ES-I3 (cell line): ENCODE data around the gene POU6F1.
"Not testable (repeated sequence)": the region's sequence is repeated elsewhere in the genome, so short reads cannot be mapped to it uniquely, and the experiment has no call there.

Experiments
- H3K36me3 ChIP-seq: 2 replicates; pipeline ENCODE4 v1.6.1; 2013; ENCODE audit warnings: mild to moderate bottlenecking, low read length, control low read depth, moderate library complexity; ENCODE audit not compliant: insufficient read depth
- H3K4me1 ChIP-seq: 2 replicates; pipeline ENCODE4 v1.6.1; 2013; ENCODE audit warnings: mild to moderate bottlenecking, control low read depth, low read length; ENCODE audit not compliant: insufficient read depth
- H3K9ac ChIP-seq: 2 replicates; pipeline ENCODE4 v1.6.1; 2013; ENCODE audit warnings: low read depth, mild to moderate bottlenecking, low read length, moderate library complexity
- H3K9me3 ChIP-seq: 2 replicates; pipeline ENCODE4 v1.6.1; 2013; ENCODE audit warnings: mild to moderate bottlenecking, low read length, moderate library complexity; ENCODE audit not compliant: control insufficient read depth, insufficient read depth

Gene POU6F1

DNA sequence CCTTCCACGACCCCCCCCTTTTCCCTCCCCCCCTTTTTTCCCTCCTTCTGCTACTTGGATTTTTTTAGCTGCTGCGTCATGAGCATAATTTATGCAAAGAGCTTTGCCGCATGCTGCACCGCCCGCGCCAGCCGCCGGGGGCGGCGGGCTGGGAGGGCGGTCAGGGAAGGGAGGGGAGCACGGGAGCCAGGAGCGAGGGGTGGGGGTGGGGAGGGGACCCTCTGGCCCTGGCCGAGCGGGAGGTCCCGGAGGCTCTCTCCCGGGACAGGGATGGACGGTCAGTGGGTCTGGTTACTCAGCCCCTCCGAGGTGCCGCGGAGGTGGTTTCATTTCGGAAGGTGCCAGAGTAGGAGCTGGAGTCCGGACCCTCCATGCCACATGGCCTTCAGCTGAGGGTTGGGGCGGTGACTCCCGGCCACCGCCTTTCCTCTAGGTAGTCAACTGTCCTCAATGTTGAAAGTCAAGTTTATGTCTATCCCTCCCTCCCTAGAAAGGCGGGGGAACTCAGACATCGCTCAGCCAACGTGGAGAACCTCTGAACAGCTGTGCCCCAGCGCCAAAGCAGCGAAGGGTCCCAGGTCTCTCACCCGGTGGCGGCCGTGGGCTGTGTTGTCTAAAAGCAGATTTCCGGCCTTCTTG, at the start of gene POU6F1:
POU6F1 (minus strand) TSS at position 95 of the 639 bp plus-strand sequence. CDS start 11,226 bp downstream, outside the sequence.
- H3K36me3 ChIP-seq: no peaks in the 10 kb centered on the region
- H3K9me3 ChIP-seq: no peaks in the 10 kb centered on the region
- peak within 1 kb of the TSS; percentile 74 for H3K9ac ChIP-seq
- H3K4me1 ChIP-seq: peaks cover 7% of the 10 kb centered on the region

DNA sequence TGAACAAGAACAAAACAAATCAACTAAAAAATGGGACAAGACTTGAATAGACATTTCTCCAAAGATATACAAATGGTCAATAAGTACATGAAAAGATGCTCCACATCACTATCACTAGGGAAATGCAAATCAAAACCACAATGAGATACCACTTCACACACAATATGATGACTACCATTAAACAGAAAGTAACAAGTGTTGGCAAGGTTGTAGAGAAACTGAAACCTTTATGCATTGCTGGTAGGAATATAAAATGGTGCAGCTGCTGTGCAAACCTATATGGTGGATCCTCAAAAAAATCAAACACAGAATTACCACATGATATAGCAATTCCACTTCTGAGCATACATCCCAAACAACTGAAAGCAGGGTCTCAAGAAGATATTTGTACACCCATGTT, 47.2 kb upstream of the POU6F1 start:
- no peak overlapping the region for H3K9ac ChIP-seq
- H3K4me1 ChIP-seq: peaks cover 13% of the 10 kb centered on the region
- H3K36me3 ChIP-seq: no peaks in the 10 kb centered on the region
- no peaks in the 10 kb centered on the region for H3K9me3 ChIP-seq

DNA sequence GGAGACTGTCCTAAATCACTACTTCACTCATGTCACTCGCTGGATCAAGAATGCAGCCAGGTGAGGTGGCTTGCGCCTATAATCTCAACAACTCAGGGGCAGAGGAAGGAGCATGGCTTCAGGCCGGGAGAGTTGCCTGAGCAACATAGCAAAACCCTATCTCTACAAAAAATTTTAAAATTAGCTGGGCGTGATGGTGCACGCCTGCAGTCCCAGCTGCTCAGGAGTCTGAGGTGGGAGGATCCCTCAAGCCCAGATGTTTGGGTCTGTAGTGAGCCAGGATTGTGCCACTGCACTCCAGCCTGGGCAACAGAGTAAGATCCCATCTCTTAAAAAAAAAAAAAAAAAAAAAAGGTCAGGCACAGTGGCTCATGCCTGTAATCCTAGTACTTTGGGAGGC, 46.4 kb upstream of the POU6F1 start:
- H3K9ac ChIP-seq: no peak overlapping the region
- H3K4me1 ChIP-seq: peaks cover 13% of the 10 kb centered on the region
- no peaks in the 10 kb centered on the region for H3K36me3 ChIP-seq
- H3K9me3 ChIP-seq: no peaks in the 10 kb centered on the region

GRCh38 chr12:51263341-51263740, 45.5 kb upstream of the POU6F1 start:
- Histone ChIP-seq H3K9me3 (no peaks in the 10 kb centered on the region), H3K4me1 (peaks cover 13% of the 10 kb centered on the region), H3K36me3 (no peaks in the 10 kb centered on the region), H3K9ac (no peak overlapping the region)

- H3K9me3 ChIP-seq: no peaks in the 10 kb centered on the region
- H3K4me1 ChIP-seq: peaks cover 13% of the 10 kb centered on the region
- H3K9ac ChIP-seq: no peak overlapping the region
- no peaks in the 10 kb centered on the region for H3K36me3 ChIP-seq
These were observed 44.9 kb upstream of the POU6F1 start for GRCh38 chr12:51262758-51263177.

- not testable (repeated sequence) for H3K9me3 ChIP-seq, H3K36me3 ChIP-seq, H3K4me1 ChIP-seq, H3K9ac ChIP-seq
These were observed 41.7 kb upstream of the POU6F1 start for GRCh38 chr12:51259600-51259999.

DNA sequence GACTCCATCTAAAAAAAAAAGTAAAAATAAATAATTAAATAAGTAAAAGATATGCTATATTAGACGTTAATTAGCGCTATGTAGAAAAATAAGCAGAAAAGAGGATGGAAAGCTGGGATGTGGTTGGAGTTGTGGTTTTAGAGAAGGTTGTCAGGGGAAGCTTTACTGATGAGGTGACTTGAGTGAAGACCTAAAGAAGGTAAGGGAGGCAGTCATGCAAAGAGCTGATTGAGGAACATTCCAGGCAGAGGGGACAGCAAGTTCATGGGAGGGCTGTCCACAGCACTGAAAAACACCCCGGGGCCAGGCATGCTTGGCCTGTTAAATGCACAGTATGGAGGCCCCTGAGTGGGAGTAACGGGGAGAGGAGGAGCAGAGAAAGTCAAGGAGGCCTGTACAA, 36.7 kb upstream of the POU6F1 start:
- H3K36me3 ChIP-seq: no peaks in the 10 kb centered on the region
- H3K9ac ChIP-seq: no peak overlapping the region
- H3K4me1 ChIP-seq: peaks cover 11% of the 10 kb centered on the region
- H3K9me3 ChIP-seq: no peaks in the 10 kb centered on the region

DNA sequence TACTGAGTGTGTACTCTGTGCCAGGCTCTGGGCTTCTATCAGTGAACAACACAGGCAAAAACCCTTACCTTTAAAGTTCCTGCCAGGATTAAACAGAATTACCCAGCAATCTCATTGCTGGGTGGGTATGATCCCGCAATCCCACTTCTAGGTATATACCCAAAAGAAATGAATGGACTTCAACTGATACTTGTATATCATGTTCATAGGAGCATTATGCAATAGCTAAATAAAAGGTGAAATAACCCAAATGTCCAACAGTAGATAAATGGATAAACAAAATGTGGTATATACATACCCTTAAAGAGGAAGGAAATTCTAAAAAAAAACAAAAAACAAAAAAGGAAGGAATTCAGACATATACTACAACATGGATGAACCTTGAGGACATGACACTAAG, 35.4 kb upstream of the POU6F1 start:
- Histone ChIP-seq H3K9ac (no peak overlapping the region), H3K4me1 (peaks cover 14% of the 10 kb centered on the region), H3K9me3 (no peaks in the 10 kb centered on the region), H3K36me3 (no peaks in the 10 kb centered on the region)

DNA sequence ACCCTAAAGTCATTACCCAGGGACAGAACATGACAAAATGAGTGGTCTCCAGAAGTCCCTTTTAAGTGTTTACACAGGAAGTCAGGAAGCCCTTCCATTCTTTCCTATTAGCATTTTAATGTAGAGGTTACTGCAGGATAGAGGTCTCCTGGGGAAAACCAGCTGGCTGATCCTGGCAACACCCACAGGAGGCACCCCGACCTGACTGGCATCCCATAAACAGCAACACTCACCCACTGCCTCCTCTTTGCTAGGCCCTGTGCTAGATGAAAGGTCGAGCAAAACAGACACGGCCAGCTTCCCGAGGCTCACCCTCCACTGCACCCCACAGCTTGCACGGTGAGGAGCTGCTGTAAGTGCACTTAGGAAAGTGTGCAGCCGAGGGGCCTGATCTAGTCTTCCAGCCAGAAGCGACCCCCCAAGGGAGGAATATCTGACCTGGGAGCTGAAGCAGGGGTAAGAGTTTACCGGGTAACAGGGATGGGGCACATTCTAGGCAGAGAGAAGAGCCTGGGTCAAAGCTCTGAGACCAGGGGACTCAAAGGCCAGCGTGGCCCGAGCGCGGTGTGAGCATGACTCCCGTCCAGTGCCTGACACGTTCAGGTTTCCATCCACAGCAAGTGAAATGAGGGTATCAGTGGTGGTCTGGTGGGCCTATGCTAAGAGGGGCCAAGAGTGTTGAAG, 29.8 kb upstream of the POU6F1 start:
- H3K9ac ChIP-seq: no peak overlapping the region; the same call in 1 of the 2 replicates

DNA sequence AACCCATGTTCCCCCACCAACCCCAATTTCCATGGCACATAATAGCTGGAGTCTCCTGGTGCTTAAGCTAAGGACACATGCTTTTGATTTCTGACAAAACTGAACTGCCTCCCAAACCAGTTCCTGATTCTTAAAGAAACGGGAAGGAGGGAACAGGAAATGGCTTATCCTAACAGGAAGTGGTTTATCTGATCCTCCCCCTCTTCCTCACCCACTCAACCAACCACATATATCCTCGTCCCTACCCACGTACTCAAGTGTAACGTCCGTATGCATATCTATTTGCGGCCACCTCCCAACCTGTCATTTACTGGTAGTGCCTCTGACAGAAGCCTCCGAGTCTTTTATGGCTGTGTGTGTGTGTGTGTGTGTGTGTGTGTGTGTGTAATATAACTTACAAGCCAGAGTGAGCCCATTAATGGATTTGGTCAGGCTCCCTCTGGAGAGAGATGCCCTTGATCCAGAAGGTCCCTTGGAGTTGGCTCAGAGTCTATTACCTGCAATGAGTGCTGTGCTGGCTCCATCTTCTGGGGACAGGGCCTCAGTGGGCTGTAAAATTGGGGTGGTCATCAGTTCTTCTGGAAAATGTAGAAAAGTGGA, 28.5 kb upstream of the POU6F1 start:
- Histone ChIP-seq H3K36me3 (peaks cover 11% of the 10 kb centered on the region), H3K9ac (no peak overlapping the region), H3K4me1 (peaks cover 27% of the 10 kb centered on the region)

More for the DNA sequence above, 29.8 kb upstream of the POU6F1 start:
- peaks cover 29% of the 10 kb centered on the region for H3K4me1 ChIP-seq
- no peaks in the 10 kb centered on the region for H3K9me3 ChIP-seq
- peaks cover 5% of the 10 kb centered on the region for H3K36me3 ChIP-seq

DNA sequence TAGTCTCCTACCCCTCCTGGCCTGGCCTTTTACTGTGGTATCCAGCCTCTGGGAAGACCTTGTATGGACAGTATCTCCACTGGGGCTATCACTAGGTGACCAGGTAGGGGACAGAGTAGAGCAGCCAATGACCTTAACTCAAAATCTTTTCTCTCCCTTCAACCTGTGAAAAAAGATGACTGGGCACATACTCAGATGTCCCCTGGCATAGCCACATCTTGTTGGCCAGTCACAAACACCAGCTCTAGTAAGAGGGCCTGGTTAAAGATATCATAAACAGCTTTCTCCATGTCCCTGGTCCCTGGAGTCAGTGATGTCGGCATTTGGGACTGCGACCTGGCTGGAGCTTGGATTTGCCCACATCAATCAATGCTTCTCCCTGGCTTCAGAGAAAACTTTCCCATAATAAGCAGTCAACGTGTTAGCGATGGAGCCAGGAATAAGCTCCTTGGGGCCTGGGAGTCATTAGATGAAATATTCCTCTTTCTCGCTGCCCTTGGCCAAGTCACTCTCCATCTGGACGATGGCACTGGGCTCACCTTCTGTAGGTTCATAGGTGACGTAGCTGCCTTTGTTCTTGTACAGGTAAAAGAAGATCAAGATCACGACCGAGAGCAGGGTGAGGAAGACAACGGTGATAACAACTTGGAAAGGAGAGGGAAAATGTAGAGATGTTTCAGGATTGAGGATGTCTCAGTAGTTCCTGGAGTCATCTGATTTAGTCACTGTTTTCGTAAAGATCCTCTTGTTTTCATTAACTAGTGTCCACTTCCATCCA, 27.8 kb upstream of the POU6F1 start:
- no peaks in the 10 kb centered on the region for H3K9me3 ChIP-seq
- H3K36me3 ChIP-seq: peaks cover 11% of the 10 kb centered on the region
- H3K4me1 ChIP-seq: peaks cover 27% of the 10 kb centered on the region
- no peak overlapping the region for H3K9ac ChIP-seq

More for the DNA sequence above, 28.5 kb upstream of the POU6F1 start:
- H3K9me3 ChIP-seq: no peaks in the 10 kb centered on the region

DNA sequence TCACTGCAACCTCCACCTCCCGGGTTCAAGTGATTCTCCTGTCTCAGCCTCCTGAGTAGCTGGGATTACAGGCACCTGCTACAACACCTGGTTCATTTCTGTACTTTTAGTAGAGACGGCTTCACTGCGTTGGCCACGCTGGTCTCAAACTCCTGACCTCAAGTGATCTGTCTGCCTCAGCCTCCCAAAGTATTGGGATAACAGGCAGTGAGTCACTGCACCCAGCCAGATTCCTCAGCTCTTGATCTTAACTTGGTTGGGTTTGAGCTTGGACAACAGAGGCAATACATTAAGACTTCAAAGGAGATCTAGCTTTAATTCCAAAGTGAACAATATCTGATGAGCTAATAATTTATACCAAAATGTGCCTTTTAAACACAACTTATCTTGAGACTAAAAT, 26.4 kb upstream of the POU6F1 start:
- H3K36me3 ChIP-seq: peaks cover 11% of the 10 kb centered on the region
- no peaks in the 10 kb centered on the region for H3K9me3 ChIP-seq

GRCh38 chr12:51242876-51243275, 25.0 kb upstream of the POU6F1 start:
- Histone ChIP-seq H3K4me1 (peaks cover 20% of the 10 kb centered on the region), H3K36me3 (peaks cover 11% of the 10 kb centered on the region), H3K9ac (no peak overlapping the region), H3K9me3 (no peaks in the 10 kb centered on the region)

More for the DNA sequence above, 26.4 kb upstream of the POU6F1 start:
- H3K4me1 ChIP-seq: peaks cover 27% of the 10 kb centered on the region
- no peak overlapping the region for H3K9ac ChIP-seq

GRCh38 chr12:51242120-51242519, 24.3 kb upstream of the POU6F1 start:
- Histone ChIP-seq H3K9ac (no peak overlapping the region), H3K4me1 (peaks cover 13% of the 10 kb centered on the region), H3K9me3 (no peaks in the 10 kb centered on the region), H3K36me3 (peaks cover 11% of the 10 kb centered on the region)
